ENCODE measurements around the gene MAP2K2.

MAP2K2 gene

GRCh38 chr19:4069331-4069959 lies 54.5 kb downstream of the MAP2K2 start:
- H3K4me1 ChIP-seq = peaks cover 26 to 55% (median 33%) of the 10 kb centered on the region in 10 experiments
- H4K20me1 ChIP-seq = peaks cover 5 to 8% (median 6%) of the 10 kb centered on the region in 11 experiments
- no peaks in the 10 kb centered on the region for H3K27me3 ChIP-seq
- H3K9me3 ChIP-seq (replicated peaks in 1 of 11) = no peaks in the 10 kb centered on the region
- peaks cover 0 to 4% (median 2%) of the 10 kb centered on the region in 11 experiments; a peak in 10 of 22 replicates for H3K36me3 ChIP-seq
- peak overlapping the region in 4 of 11 experiments; percentile 19 to 60 (median 32); a peak in 6 of 22 replicates for H3K27ac ChIP-seq
- H3K4me2 ChIP-seq = peak overlapping the region; percentile 78 to 97 (median 91)
- TF ChIP-seq Cebpa-rat (IDR thresholded peaks at IDR 0.05) = no peak
- H3K4me3 ChIP-seq = peak overlapping the region in 5 of 10 experiments; percentile 39 to 96 (median 90); a peak in 7 of 20 replicates
- H3K9ac ChIP-seq = peak overlapping the region in 8 of 11 experiments; percentile 2 to 96 (median 62); a peak in 4 of 22 replicates

- Histone ChIP-seq H3K36me3 (peaks cover 3 to 15% (median 13%) of the 10 kb centered on the region in 11 experiments; a peak in 20 of 22 replicates), H4K20me1 (peaks cover 17 to 19% (median 18%) of the 10 kb centered on the region in 11 experiments), H3K27me3 (no peaks in the 10 kb centered on the region), H3K9ac (peak overlapping the region; percentile 90 to 96 (median 95)), H3K4me2 (peak overlapping the region; percentile 78 to 97 (median 91)), H3K4me3 (peak overlapping the region; percentile 83 to 96 (median 90)), H3K4me1 (peaks cover 27 to 50% (median 33%) of the 10 kb centered on the region in 10 experiments), H3K9me3 (replicated peaks in 1 of 11) (no peaks in the 10 kb centered on the region), H3K27ac (peak overlapping the region; percentile 76 to 96 (median 91); a peak in 20 of 22 replicates)
- no peak for TF ChIP-seq Cebpa-rat (IDR thresholded peaks at IDR 0.05)
These were observed 55.6 kb downstream of the MAP2K2 start for GRCh38 chr19:4068047-4068966.

- peaks cover 10 to 23% (median 21%) of the 10 kb centered on the region in 11 experiments; a peak in 21 of 22 replicates for H3K36me3 ChIP-seq
- peak overlapping the region; percentile 90 to 96 (median 95) for H3K9ac ChIP-seq
- H3K27ac ChIP-seq = peak overlapping the region; percentile 76 to 96 (median 91)
These were observed 56.4 kb downstream of the MAP2K2 start for GRCh38 chr19:4067396-4068046.

GRCh38 chr19:4066682-4067395 lies 57.1 kb downstream of the MAP2K2 start, which contains the start of gene ZBTB7A:
TSS of gene ZBTB7A (minus strand) at chr19:4066899. CDS start at chr19:4055232, 11,667 bp downstream.
- peak within 1 kb of the TSS; percentile 78 to 97 (median 91) for H3K4me2 ChIP-seq
- H3K9ac ChIP-seq = peak within 1 kb of the TSS; percentile 90 to 100 (median 96)

More at GRCh38 chr19:4067396-4068046, 56.4 kb downstream of the MAP2K2 start:
- peak overlapping the region; percentile 83 to 96 (median 90) for H3K4me3 ChIP-seq
- H3K27me3 ChIP-seq = no peaks in the 10 kb centered on the region
- H3K4me2 ChIP-seq = peak overlapping the region; percentile 78 to 97 (median 91)
- no peak for TF ChIP-seq Cebpa-rat (IDR thresholded peaks at IDR 0.05)
- H3K9me3 ChIP-seq (replicated peaks in 1 of 11) = no peaks in the 10 kb centered on the region
- H4K20me1 ChIP-seq = peaks cover 25 to 27% (median 26%) of the 10 kb centered on the region in 11 experiments
- peaks cover 35 to 50% (median 38%) of the 10 kb centered on the region in 10 experiments for H3K4me1 ChIP-seq

GRCh38 chr19:4066176-4066606 lies 57.7 kb downstream of the MAP2K2 start:
- Histone ChIP-seq H3K4me2 (peak overlapping the region in 9 of 11 experiments; percentile 14 to 97 (median 63); a peak in 15 of 22 replicates), H4K20me1 (peaks cover 38 to 41% (median 39%) of the 10 kb centered on the region in 11 experiments), H3K4me1 (peaks cover 47 to 56% (median 51%) of the 10 kb centered on the region in 10 experiments), H3K9me3 (replicated peaks in 1 of 11) (no peaks in the 10 kb centered on the region), H3K27me3 (no peaks in the 10 kb centered on the region), H3K9ac (peak overlapping the region; percentile 90 to 96 (median 95)), H3K4me3 (peak overlapping the region; percentile 83 to 96 (median 90)), H3K27ac (peak overlapping the region; percentile 86 to 96 (median 91)), H3K36me3 (peaks cover 16 to 37% (median 33%) of the 10 kb centered on the region in 11 experiments; a peak in 21 of 22 replicates)
- TF ChIP-seq Cebpa-rat (IDR thresholded peaks at IDR 0.05) = no peak

More at GRCh38 chr19:4066682-4067395, 57.1 kb downstream of the MAP2K2 start, which contains the start of gene ZBTB7A:
- Histone ChIP-seq H3K27me3 (no peaks in the 10 kb centered on the region), H4K20me1 (peaks cover 32 to 34% (median 33%) of the 10 kb centered on the region in 11 experiments), H3K4me3 (peak within 1 kb of the TSS; percentile 83 to 96 (median 90)), H3K9me3 (replicated peaks in 1 of 11) (no peaks in the 10 kb centered on the region), H3K4me1 (peaks cover 41 to 50% (median 45%) of the 10 kb centered on the region in 10 experiments), H3K27ac (peak within 1 kb of the TSS; percentile 86 to 96 (median 91)), H3K36me3 (peaks cover 16 to 30% (median 27%) of the 10 kb centered on the region in 11 experiments; a peak in 21 of 22 replicates)
- no peak for TF ChIP-seq Cebpa-rat (IDR thresholded peaks at IDR 0.05)

- peaks cover 44 to 46% (median 45%) of the 10 kb centered on the region in 11 experiments for H4K20me1 ChIP-seq
- H3K4me1 ChIP-seq = peaks cover 53 to 62% (median 57%) of the 10 kb centered on the region in 10 experiments
- H3K9ac ChIP-seq = peak overlapping the region; percentile 92 to 100 (median 96)
- no peaks in the 10 kb centered on the region for H3K27me3 ChIP-seq
- TF ChIP-seq Cebpa-rat (IDR thresholded peaks at IDR 0.05) = no peak
- peak overlapping the region; percentile 83 to 99 (median 97); a peak in 21 of 22 replicates for H3K27ac ChIP-seq
- peaks cover 16 to 42% (median 39%) of the 10 kb centered on the region in 11 experiments; a peak in 21 of 22 replicates for H3K36me3 ChIP-seq
- H3K4me3 ChIP-seq = peak overlapping the region; percentile 91 to 99 (median 95)
- H3K4me2 ChIP-seq = peak overlapping the region in 1 of 11 experiments; percentile 99; a peak in 1 of 22 replicates
- no peaks in the 10 kb centered on the region for H3K9me3 ChIP-seq (replicated peaks in 1 of 11)
These were observed 58.3 kb downstream of the MAP2K2 start for GRCh38 chr19:4065430-4066175.
